AG20443 (cell line): ENCODE data around the gene TEX22.

Source experiments
- DNase-seq: peaks from one replicate; pipeline ENCODE4 v3.0.0; 2012; ENCODE audit warnings: low spot score, mixed read lengths

TEX22 gene

DNA sequence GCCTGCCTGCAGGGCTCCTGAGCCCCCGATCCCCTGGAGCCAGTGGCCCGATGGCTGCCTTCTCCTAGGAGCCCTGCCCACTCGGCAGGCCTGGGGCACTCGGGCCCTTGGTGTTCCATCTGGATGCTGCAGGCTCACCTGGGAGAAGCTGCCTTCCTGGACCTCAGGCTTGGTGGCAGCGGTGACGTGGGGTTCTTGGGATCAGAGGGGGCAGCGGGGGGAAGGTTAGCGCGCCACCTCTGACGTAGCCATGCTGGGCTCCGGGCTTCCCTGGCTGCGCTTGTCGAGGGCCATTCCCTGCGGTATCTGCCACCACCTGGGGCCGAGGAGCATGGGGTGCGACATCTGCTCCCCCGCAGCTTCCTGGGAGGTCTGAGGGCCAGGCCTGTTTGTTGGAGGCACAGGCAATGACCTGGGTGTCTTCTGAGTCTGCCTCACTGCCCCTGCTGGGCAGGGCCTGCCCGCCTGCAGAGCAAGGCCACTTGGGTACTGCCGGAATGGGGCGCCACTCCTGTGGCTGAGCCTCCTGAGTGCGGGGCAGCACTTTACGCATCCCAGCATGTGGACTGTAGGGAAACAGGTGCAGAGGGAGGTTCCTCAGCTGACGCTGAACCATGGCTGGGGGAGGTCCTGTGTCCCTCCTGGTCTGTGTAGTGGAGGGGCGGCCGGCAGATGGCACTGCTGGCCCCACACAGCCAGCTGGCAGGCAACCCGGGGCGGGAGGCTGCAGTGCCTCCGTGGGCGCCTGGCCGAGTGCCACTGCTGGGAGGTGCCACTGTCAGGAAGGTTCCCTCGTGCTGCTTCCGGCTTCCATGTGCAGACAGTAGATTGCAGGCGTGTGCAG is 41.6 kb downstream of the TEX22 start:
- peak; percentile 64 for DNase-seq

DNA sequence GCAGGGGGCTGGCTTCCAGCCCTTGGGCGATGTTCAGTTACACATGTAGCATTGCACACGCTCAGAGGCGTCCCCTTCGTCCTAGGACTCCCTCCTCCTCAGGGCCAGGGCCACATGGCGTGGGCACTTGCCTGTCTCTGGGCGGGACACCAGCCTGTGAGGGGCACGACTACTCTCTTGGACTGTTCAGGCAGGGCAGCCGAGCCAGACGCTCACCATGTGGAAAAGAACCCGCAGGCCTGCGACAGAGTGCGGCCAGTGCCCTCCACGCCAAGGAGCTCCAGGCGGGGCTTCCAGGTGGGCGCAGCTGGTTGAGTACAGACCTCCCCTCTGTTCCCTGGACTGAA is 42.2 kb downstream of the TEX22 start:
- no peak for DNase-seq

DNA sequence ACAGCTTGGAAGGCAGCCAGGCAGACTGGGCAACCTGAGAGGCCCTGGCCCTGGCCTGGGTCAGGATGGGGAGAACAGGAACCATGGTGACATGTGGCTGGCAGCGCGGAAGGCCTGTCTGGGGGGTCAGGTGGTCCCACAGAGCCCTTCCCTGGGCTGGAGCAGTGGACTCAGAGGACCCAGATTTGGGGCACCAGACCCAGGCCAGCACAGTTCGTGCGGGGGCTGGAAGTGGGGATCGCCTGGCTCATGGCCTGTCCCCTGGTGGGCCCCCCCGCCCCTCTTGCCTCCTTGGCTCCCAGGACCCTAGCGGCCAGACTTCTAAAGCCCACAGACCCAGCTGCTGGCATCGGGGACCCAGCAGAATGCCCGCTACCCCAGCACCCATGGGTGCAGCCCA is 42.7 kb downstream of the TEX22 start:
- no peak for DNase-seq

DNA sequence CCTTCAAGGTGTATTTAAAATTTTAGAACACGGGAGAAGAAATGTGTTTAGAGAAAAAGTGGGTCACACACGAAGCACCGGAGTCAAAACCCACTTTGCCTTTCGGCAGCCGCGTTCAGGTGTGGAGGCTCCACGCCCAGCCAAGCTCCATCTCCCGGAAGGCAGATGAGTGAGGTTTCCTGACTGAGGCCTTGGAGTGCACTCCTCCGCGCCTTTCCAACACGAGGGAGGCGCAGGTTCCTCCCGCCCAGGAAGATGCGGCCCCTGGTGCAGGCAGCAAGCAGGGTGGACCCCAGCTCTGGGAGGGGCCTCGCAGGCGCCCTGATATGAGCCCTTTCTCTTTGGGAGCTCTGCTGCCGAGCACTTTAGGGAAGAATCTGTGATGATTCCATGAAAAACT is 43.8 kb downstream of the TEX22 start:
- no peak for DNase-seq

DNA sequence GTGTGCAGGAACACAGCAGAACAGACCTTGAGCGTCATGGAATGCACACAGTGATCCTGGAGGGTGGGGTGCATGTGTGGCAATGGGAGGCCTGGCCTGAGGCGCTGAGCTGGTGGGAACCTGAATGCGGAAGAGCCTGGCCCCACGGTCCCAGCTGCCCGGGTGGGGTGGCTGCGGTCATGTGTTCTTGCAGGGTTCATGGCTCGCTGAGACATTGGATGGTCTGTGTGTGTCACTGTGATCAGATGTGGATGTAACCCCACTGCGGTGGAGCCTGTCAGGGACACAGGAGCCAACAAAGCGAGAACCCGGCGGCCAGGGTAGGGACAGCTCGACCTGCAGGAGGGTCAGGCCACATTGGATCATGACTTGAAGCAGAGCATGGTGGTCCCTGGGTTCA is 44.5 kb downstream of the TEX22 start:
- DNase-seq = no peak

DNA sequence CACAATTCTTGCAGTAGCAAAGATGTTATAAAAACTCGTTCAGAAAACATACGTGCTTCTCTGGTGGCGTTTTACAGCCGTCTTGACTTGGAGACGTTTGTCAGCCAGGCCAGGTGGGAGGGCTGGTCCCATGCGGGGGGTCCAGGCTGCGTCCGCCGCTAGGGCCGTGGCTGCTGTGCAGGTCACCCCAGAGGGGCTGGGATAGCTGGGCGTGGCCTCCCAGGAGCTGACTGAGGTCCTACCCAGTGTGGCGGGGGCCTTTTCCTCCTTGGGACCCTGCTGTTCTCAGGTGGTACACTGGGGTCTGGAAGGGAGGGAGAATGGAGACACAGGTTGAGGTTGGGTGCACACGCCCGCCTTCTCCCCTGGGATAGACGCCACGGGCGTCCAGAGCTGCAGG is 46.5 kb downstream of the TEX22 start:
- DNase-seq = no peak

DNA sequence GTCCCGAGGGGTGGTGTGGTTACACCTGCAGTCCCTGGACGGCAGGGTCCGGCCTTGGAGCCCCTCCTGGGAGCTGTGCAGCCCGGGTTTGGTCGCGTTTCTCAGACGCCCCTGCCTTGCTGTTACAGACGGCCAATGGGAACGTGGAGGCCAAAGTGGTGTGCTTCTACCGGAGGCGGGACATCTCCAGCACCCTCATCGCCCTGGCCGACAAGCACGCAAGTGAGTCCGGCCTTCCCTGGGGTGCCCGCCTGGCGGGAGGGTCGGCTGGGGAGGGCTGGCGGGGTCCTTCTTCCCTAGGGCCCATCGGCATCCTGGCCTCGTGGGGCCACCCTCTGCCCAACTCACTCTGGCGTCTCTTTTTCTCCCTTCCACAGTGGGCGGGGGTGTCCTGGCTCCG is 47.0 kb downstream of the TEX22 start:
- DNase-seq = no peak

DNA sequence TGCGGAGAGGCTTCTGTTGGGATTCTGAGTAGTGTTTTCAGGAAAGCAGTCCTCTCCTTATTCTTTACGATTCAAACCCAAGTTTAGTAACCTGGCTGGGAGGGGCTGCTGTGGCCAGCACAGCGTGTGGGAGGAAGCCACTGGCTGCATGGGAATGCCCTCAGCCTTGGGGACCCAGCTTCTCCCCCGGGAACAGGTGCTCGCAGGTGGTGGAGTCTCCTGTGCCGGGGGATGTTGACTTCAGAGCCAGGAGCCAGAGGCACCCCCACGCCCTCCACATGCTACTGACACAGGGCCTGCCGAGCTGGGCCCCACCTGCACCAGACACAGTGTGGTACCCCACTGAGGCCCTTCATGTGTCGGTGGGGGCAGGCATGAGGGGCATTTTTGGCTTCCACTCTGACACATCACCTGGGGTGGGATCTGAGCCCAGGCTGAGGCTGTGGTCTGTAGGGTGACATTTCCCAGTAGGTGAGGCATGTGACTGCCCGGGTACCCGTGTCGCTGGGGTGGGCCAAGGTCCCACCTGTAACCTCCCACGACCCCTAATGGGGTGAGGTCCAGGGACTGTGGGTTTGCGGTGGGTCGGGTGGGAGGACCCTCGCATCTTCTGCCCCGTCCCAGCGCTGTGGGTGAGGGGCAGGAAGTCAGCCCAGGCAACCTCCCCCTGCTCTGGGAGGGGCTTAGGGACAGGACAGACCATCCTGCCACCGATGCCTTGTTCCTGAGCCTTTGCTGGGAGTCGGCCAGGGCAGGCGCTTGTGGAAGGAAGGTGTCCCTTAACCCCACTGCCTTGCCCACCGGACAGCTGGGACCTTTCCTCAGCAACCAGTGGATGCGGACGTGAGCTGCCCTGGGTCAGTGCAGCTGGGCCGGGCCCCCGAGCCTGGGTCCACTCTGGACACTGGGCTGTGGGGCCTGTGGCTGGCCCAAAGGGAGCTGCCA is 47.8 kb downstream of the TEX22 start:
- DNase-seq = no peak

DNA sequence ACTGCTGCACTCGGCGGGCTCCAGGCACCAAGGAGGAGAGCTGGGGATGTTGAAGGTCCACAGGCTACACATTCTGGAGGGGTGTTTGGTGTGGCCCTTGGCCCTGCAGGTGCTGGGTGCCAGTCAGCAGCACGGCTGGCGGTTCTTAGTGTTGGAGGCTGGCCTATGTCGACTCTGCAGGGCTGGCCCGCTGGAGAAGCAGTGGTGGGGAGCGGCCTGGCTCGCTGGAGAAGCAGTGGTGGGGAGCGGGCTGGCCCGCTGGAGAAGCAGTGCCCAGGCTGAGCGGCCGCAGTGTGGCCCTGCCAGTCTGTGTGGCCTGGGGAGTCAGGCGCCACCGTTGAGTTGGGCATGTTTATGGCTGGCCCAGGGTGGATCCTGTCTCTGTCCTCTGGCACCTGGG is 48.6 kb downstream of the TEX22 start:
- DNase-seq = no peak

DNA sequence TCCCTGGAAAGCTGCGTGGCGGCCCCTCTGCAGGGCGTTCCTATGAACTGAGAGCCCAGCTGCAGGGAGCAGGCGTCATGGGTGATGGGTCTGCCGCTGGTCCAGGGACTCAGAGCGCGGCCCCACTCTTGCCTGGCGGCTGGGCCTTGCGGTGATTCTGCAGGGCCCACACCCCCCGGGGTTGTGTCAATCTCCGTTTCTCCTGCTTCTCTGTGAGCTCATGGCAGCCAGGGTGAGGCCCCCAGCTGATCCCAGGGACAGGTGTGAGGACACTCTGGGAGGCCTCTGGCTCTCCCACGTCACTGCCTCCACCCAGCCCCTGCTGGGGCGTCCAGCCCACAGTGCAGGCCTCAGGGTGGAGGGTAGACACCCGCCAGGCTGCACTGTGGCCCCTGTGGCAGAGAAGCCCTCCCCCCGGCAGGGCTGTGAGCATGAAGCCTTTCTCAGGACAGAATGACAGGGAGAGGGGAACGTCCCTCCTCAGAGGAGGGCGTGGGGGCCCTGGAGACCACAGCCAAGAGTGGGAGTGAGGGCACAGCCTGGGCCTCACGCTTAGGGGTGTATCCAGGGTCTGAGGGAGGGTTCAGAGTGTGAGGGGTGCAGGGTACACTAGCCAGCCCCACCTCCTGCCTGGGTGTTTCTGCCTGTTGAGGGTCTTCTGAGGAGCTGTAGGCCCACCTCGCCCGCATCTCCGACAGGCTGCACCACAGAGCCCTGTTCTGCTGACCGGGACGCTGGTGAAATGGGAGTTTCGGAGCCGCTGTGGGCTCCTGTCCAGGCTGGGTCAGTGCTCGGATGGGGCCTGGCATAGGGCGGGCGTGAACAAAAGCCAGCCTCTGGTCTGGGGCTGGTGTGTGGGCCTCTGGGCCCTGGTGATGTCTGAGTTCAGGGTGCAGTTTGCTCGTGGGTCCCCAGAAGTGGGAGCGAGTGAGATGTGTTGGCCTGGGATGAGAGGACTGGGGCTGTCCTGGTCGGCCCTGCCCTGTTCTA is 49.6 kb downstream of the TEX22 start:
- DNase-seq = no peak

DNA sequence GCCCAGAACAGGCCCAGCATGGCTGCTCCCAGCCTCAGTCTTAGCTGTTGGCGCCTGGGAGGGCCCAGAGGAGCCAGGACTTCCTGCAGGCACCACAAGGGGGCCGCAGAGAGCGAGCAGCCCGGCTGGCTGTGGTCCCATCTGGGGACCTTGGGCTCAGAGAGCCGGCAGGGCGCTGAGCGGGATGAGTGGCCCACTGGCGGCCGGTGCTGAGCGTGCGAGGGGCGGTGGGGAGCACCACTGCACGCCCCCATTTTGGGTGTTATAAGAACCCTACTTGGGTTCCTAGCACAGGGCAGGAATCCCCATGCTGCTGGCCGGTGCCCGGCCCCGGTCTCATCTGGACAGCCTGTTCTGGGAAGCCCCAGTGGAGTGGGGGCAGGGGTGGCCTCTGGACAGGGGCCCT is 50.4 kb downstream of the TEX22 start:
- DNase-seq = peak; percentile 97

DNA sequence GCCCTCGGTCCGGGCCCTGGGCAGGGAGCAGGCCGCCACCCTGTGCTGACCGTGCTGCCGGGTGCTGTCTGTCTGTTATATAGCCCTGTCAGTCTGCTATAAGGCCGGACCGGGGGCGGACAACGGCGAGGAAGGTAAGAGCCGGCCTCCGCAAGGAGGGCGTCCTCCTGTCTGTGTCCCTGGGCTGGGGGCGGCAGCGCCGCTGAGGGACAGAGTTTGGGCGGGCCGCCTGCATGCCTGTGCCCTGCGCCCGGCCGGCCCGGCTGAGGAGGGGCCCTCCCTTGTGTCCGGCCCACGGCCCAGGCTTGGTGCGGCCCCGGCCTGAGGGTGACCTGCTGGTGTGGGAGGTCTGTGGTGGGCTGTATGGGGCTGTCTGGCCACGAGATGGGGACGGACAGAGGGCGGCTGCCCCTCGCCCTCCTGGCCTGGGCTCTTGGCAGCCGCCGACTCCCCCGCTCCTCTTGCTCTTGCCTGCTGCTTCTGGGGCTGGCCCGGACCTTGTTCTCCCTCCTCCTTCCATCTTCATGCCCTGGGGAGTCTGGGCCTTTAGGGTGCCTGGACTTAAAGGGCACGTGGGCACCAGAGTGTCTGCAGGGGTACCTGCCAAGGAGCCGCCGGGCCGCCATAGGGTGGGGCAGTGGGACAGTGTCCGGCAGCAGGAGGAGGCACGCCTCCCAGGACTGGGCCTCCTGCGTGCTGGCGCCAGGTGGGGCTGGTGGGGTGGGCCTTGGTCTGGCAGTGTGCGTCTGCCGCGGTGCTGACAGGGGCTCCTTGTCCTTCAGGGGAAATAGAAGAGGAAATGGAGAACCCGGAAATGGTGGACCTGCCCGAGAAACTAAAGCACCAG is 51.2 kb downstream of the TEX22 start:
- no peak for DNase-seq

DNA sequence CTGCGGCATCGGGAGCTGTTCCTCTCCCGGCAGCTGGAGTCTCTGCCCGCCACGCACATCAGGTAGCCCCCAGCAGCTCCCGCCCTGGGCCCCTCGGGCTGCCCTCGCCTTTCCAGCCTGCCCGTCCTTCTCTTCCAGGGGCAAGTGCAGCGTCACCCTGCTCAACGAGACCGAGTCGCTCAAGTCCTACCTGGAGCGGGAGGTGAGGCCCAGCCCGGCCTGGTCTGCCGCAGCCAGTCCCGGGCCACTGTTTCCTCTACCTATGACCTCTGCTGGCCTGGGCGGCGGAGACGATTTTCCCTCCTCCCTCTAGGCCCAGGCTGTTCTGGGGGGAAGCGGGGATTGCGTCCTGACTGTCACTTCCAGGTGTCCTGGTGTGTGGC is 51.8 kb downstream of the TEX22 start:
- DNase-seq = no peak

DNA sequence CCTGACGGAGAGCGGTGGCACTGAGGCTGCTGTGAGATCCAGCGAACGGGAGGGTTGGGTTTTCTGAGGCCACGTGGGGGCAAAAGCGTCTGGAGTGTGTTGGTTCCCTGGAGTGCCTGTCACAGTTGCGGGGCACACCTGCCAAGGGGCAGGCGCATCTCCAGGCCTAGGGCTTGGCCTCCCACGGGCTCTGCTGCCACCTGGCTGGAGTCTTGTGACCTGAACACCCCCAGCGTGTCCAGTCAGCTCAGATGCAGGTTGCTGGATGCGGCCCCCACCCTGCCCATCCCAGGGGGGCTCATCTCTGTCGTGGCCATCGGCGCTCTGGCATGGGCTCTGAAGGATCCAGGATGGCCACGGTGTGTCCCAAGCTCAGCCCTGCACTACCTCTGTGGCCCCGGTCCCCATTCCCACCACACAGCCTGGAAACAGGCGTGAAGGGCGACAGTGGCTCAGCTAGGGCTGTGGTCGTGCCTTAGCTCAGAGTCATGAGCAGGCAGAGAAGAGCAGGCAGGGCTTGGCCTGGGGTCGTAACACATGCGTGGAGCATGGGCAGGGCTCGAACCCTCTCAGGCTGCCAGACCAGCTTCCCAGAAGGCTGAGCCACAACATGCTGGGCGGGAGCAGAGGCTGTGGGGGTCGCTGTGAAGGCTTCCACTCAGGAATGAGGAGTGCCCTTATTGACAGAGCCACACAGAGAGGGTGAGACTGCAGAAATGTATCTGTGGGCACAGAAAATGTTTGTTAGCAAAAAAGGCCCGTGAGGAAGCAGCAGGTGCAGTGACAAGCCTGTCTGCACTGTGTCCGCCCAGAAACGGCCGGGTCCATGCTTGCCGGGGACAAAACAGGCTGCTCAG is 52.8 kb downstream of the TEX22 start:
- no peak for DNase-seq

DNA sequence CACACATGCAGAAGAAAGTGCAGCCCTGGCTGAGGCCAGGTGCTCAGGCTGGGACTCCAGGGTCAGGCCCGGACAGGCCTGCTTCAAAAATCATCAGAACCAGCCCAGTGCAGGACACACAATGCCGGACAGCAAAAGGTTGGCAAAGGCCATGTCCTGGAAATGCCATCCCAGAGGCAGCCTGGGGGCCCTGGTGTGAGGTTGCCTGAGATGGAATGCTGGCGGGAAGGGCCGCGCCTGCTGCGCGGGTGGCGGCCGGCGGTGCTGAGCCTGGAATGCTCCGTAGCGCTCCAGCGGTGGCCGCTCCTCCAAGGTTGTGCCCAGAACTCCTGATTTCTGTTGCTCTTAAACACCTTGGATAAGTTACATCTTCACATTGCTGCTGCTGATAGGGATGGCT is 54.6 kb downstream of the TEX22 start:
- DNase-seq = no peak

DNA sequence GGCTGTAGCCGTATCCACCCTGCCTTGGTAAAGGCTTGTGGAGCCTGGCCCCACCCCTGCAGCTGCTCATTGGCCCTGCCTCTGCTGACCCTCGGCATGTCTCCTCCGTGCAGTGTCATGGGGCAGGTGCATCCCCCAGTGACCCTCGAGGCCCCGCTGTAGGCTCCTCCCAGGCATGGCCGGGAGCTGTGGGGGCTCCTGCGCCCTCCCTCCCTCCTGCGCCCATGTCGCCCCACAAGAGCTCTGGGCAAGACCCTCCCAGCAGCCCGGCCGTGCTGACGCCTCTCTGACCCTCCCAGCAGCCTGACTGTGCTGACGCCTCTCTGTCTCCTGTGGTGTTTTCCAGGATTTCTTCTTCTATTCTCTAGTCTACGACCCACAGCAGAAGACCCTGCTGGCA is 55.5 kb downstream of the TEX22 start:
- no peak for DNase-seq

DNA sequence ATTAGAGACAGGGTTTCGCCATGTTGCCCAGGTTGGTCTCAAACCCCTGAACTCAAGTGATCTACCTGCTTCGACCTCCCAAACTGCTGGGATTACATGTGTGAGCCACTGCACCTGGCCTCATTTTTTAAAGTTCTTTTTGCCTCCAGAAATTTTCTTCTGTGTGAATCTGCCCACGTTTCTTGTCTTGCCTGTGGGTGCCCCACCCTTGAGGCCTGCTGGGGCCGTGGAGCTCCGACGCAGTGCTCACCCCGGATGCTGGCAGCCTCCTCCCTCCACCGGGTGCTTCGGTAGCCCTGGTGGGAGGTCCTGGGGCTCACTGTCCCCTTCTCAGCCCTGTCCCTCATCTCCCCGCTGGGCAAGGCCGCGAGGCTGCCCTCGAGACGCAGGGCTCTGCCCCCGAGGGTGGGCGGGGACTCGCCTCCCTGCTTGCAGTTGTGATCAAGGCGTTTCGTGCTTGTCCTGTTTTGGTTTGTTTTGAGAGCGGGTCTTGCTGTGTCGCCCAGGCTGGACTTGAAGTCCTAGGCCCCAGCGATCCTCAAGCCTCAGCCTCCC is 56.8 kb downstream of the TEX22 start:
- no peak for DNase-seq

DNA sequence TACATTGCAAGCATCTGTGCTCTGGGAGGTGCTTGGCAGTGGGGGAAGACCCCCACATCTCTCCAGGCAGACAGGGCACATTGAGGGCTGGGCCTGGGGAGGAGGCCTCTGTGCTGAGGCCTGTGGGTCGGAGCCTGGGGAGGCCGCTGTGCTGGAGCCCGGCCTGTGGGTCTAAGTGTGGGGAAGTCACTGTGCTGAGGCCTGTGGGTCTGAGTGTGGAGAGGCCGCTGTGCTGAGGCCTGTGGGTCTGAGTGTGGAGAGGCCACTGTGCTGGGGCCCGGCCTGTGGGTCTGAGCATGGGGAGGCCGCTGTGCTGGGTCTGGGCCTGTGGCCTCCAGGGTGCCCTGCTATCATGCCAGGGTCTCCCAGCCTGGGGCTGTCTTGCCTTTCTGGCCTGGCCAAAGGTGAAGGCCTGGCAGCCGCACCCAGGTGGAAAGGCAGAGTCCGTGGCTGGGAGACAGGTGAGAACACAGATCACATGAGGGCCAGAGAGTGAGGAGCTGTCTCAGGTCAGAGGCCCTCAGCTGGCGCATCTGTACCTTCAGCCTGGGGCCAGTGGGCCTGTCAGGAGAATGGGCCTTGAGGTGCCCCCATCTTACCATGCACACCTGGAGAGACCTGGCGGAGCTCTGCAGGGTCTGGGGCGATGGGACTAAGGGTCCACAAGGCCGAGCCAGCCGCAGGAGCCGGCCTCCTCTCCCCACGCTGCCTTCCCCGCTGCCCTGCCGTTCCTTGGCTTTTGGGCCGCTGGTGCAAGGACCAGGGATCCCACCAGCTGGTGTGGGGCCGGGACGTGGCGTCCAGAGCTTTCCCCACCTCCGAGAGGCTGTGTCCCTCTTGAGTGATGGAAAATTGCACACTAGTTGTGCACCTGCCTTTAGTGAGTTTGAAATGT is 57.7 kb downstream of the TEX22 start:
- no peak for DNase-seq
